GM19238 (cell line): ENCODE results near the gene IL17RD.

Experiments used
- DNase-seq: peaks from one replicate; pipeline ENCODE4 v3.0.0; 2011; ENCODE audit warnings: low spot score; ENCODE audit not compliant: insufficient read length

IL17RD gene

GRCh38 chr3:57158813-57159738, 6.1 kb downstream of the IL17RD start:
- DNase-seq, result no peak

- DNase-seq, result no peak
Observed at GRCh38 chr3:57158325-57158724, 6.8 kb downstream of the IL17RD start.

DNA sequence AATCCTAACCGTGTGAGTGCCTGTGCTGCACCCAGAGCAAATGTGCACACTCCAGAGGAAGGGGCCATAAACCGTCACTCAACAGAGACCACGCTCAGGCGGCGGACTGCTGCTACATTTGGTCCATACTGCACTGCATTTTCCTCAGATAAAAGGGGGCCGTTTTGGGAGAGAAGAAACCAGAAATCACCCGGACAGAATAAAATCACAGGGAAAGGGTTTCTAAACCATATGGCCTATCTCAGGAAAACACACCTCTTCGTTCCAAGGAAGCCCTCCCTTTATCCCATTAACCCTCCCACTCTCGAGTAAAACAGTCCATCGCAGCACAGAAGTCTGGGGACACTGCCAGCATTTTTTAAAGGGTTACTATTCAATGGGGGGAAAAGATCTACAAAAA, 7.6 kb downstream of the IL17RD start:
- no peak for DNase-seq

DNA sequence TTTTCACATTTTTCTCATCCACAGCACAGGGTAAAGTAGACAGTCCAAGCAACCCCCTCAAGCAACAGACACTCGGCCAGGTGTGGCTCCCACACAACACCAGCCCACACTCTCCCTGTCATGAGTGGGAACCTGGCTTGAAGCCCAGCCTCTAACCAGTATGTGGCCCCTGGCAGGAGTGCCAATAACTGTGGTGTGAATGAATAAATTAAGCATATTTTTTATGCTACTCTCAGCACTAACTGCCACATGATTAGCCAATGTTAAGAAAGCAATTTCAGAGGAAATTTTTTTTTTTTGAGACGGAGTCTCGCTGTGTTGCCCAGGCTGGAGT, 9.9 kb downstream of the IL17RD start:
- DNase-seq, result no peak

DNA sequence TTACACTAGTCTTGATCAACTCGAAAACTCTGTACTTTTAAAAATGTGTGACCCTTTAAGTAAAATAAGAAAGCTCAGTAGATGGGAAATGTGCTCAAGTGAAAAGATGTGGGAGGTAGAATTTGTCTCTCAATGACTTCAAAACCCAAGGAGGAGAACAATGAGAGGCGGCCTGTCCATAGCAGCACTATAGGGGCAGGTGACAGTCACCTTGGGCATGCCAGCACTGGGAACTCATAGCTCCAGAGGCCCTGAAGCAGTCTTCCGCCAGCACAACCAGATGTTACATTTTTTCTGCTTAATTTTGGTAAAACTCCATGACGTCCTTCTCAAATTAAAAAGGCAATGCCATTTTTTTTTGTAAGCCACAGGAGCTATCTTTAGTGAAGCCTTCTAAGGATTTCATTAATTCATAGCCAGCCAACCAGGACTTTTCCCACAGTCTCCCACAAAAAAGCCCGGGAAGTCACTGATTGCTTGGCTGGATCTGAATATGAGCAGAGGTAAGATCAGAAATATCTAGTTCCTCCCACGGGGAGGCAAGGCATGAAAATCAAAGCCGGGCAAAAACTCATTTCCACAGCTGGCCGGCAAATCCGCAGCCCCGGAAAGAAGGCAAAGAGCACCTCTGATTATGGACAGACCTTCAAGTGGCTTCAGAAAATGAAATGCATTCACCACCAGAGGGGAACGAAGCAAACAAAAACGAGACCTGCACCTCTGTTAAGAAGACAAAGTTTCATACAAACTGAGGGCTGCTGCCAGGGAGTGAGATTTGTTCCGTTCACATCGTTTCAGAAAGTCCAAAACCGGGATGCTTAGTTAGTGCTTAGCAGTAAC, 10.5 kb downstream of the IL17RD start:
- no peak for DNase-seq

GRCh38 chr3:57152151-57153143, 12.7 kb downstream of the IL17RD start:
- DNase-seq, result no peak

DNA sequence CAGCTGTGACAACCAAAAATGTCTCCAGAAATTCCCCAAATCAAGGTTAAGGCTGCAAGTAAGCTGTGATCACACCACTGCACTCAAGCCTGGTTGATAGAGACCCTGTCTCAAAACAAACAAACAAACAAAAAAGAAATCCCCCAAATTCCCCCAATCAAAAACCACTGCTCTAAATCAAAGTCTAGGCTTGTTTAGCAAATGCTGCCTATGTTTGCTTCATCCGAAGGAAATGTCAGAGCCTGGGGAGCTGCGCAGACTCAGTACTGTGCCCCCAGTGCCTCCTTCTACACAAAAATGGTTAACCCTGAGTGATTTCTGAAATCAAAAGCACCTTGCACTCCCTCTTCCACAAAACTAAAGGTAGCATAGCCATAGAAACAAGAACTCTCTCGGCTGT, 13.4 kb downstream of the IL17RD start:
- DNase-seq, result no peak

DNA sequence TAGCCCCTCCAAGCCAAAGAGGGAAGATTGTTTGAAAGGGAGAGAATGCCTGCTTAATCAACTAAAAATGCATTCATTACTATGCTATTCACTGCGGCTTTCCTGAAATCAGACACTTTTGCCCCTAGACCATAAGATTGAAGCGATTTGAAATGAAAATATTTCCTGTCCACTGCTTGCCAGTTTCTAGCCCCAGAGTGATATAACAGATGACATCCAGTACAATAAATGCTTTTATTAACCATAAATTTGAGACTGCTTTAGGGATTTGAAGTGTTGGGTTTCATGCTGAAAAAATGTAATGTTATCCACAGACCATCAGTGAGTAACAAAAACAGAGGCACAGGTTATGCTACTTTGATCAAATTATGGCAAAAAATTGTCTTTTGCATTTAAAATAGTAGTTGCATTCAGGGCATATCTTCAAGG, 14.1 kb downstream of the IL17RD start:
- DNase-seq, result no peak

DNA sequence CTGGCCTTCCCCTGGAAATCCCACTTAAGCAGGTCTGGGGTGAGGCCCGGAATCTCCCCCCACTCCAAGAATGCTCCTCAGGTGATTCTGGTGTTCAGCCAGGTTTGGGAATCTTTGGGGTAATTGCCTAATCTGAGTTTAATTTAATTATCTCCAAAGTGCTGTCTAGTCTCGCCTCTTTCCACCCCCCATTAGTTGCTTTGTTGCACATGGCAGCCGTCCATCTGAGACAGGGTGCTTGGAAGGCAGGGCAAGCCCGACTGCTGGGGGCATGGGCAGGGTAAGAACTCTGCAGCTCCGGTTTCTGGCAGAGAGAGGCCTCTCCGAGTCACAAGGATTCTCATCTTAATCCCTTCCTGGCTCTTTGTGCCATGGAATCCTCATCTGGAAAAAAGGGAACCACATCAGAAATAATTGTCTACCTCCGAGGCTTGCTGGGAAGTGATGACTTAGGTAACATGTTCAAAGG, 15.0 kb downstream of the IL17RD start:
- no peak for DNase-seq

- no peak for DNase-seq
Observed at GRCh38 chr3:57147071-57147470, 18.1 kb downstream of the IL17RD start.

DNA sequence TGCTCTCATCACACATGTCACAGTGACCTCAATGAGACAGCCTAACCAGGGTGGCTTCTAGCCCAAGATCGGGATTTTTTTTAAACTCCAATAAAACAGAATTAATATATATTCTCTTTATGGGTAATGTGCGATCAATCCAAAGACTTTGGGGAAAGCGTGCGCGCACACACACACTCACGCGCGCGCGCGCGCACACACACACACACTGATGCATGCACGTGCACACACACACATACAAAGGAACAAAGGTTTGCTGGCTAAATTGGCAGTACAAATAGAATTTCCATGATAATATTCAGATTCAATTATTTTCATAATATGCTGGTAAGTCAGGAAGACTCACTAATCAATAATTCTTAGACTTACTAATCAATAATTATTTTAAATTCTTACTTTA, 19.3 kb downstream of the IL17RD start:
- no peak for DNase-seq

DNA sequence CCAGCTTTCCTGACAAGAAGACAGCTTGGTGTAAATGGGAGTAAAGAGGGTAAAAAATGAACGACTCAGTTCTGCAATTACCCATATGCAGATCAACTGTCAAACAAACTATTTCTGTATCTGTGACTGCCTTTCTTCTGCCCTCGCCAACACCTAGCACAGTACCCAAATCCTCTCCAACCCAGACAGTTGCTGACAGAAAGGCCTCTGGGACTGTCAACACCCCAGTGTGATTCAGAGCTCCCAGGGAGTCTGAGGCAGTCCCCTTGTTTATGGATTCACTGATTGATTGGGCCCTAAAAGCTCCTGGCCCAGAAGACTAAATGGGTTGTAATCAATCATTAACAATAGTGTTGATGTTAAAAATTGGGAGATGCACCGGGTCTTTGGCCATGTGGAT, 20.2 kb downstream of the IL17RD start:
- no peak for DNase-seq

- DNase-seq, result no peak
Observed at GRCh38 chr3:57143886-57144459, 21.2 kb downstream of the IL17RD start.

GRCh38 chr3:57142411-57142723, 22.8 kb downstream of the IL17RD start:
- no peak for DNase-seq

DNA sequence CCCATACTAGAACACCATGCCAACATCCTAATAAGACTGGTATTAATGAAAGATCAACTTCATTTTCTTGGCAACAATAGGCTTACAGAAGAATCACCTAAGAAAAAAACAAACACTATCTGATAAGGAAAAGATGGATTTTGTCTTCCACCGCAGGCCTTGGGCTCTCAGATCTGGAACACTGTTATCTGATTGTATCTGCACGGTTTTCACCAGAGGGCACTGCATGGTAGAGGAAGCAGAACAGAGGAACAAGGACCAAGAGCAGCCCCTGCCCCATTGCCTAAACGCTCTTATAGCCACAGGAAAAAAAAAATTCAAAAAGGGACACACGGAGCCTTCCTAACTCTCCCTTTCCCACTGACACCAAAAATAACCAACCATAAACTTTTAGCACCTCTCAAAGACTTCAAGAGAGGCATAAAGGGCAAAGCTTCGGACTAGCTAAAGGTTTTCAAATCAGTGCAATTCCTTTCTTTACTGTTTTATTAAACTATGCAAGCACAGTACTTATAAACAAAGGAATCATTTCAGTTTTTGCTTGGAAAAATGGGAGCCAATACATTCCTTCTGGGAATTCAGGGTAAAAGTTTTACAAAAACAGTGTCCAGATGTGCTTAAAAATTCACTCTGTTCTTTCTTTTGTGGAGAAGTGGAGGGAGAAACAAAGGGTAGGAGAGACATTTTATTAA, 23.3 kb downstream of the IL17RD start:
- no peak for DNase-seq

GRCh38 chr3:57140894-57141293, 24.3 kb downstream of the IL17RD start:
- DNase-seq, result no peak

DNA sequence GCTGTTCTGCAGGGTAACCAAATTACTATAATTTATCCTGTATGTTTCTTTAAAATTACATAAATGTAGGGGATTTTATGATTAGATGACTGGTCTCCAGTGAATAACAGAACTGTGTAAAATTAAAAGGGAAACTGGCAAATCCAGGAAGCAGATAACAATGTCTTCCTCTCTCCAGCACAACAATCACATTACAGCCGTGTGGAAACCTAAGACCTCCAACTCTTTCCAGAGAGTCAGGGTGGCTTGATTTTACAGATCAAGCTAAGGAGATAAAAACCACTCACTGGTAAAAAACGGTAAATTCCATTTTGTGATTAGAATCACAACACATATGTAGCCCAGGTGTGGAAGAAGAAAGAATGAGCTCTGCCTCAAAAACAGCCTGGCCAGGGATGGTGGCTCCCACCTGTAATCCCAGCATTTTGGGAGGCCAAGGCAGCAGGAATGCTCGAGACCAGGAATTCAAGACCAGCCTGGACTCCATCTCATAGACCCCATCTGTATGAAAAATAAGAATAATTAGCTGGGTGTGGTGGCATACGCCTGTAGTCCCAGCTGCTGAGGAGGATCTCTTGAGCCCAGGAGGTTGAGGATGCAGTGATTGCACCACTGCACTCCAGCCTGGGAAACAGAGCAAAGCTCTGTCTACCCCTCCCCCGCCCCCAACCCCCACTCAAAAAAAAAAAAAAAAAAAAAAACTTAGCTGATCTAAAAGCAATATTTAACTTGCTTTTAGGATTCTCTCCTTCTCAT, 29.0 kb downstream of the IL17RD start:
- DNase-seq, result no peak

DNA sequence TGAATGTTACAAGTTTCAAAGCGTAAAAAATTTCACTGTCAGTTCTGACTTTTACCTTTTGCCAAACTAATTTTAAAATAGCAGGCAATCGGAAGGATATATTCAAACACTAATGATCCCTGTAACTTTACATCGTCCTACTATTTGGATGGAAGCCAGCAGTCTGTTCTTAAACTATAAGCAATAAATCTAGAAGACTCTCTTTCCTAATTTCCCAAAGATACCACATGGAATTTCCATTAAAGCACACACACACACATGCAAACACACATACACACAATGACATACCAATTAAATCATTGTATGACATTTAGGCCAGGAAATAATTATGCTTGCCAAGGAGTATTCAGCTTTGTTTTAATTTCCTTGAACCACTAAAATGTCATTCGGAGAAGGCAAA, 32.0 kb downstream of the IL17RD start:
- no peak for DNase-seq

GRCh38 chr3:57132674-57133073, 32.5 kb downstream of the IL17RD start:
- no peak for DNase-seq

DNA sequence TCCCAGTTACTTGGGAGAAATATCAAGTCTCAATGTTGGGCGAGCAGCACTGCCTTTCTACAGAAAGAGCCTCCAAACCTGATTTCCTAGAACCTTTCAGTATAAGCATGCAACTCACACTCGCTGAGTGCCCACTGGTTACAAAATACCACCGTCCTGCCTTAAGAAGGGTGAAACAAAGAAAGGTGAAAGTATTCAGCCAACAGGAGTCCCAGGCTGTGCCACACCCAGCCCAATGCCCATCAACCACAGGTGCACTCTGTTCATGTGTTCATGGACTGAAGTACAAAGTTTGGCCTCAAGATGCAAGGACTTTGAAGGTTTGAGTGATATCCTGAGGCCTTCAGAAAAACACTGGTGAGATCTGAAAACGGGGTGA, 34.0 kb downstream of the IL17RD start:
- no peak for DNase-seq
